H1 (cell line): ENCODE results near the gene ZNF426. TPM values are rescaled to one million over a fixed set of nuclear protein-coding genes. Genes with fewer than 3 reads are reported as not detected.

Experiments
- TAF7 ChIP-seq: optimal IDR thresholded peaks from 2 replicates; pipeline ENCODE3; 2011; ENCODE audit warnings: low read depth, mild to moderate bottlenecking, inconsistent platforms, low read length, moderate library complexity, borderline replicate concordance
- polyA plus RNA-seq, 7 experiments: library from polyadenylated mRNA; depleted of rRNA in 3 of 7; stranded (reverse) in 5 of 7; unstranded in 2 of 7; fragments of >200 nt in 5 of 7; fragments of 200-250 nt in 2 of 7; gene quantifications; 1 replicate in 5 of 7; 2 replicates in 1 of 7; 4 replicates in 1 of 7; pipeline versions ENCODE4 v1.2.1 to v1.2.3, GENCODE V29; 2011 to 2013; ENCODE audit warnings: missing spikeins in 2 of 7, mixed read lengths in 2 of 7
- total RNA-seq: library from RNA; stranded (reverse); fragmentation: NEBNext Ultra II Directional; extraction: Animal tissue kit (Norgen Biotek cat#: 25700); gene quantifications from 2 replicates; pipeline ENCODE4 v1.2.1, GENCODE V29; 2021

ZNF426 gene
- total and polyA plus RNA-seq, 2 of the 8 experiments (the other 6 are each of a cell fraction or from before 2014, with no cell fraction given) = 3.6 to 27.9 TPM

DNA sequence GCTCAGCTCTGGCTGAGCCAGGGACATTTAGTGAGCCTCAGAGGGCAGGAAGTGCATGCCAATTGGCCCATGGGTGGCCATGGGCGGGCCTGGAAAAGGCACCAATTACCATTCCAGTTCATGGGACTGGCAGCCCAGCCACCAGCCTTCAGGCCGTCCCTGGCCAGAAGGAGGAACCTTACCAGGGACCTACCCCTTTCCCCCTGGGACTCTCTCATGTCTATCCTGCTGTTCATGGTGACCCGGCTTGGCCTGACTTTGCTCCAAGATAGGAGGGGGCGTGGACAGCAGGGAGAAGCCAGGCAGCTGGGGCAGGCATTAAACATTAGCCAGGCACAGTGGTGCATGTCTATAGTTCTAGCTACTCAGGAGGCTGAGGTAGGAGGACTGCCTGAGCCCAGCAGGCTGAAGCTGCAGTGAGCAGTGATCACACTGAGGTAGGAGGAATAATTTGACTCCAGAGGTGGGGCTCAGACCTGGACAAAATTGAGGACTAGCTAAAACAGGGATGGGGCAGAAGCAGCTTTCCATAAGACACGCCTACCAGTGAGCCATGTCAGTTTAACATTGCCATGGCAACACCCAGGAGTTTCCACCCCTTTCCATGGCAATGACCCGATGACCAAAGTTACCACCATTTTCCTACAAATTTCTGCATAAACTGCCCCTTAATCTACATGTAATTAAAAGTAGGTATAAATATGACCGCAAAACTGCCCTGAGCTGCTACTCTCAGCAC, 14.3 kb upstream of the ZNF426 start (continued):
- TF ChIP-seq TAF7 = no peak
